GM23338 (cell line): ENCODE data around the gene SSTR5. TPM values are rescaled to one million over a fixed set of nuclear protein-coding genes. Genes with fewer than 3 reads are reported as not detected.
"Not testable (repeated sequence)": the region's sequence is repeated elsewhere in the genome, so short reads cannot be mapped to it uniquely, and the experiment has no call there.

ENCODE experiments used
- ATAC-seq: fragments of 200-7000 bp; cut with Tn5 transposase; 3 replicates; pipeline ENCODE4 v1.9.1; 2020
- DNase-seq: peaks from one replicate; pipeline ENCODE4 v3.0.0-alpha.2; 2015; ENCODE audit warnings: low spot score
- H2AFZ ChIP-seq: fragments of 200-600 bp; sonication (generic); 2 replicates; pipeline ENCODE4 v1.8.0; 2016; ENCODE audit warnings: antibody characterized with exemption, mild to moderate bottlenecking, moderate library complexity
- H3F3A ChIP-seq: fragments of 200-600 bp; sonication (generic); replicated peaks from 2 replicates; pipeline ENCODE4 v1.8.0; 2017; ENCODE audit warnings: antibody characterized with exemption, mixed run types, low read depth
- H3K27ac ChIP-seq: fragments of 200-600 bp; sonication (generic); 2 replicates; pipeline ENCODE4 v1.6.1; 2016; ENCODE audit warnings: low read depth
- H3K27me3 ChIP-seq: fragments of 200-600 bp; sonication (generic); 2 replicates; pipeline ENCODE4 v1.8.0; 2016; ENCODE audit warnings: mild to moderate bottlenecking, mixed run types, moderate library complexity; ENCODE audit not compliant: insufficient read depth
- H3K36me3 ChIP-seq: fragments of 200-600 bp; sonication (generic); 2 replicates; pipeline ENCODE4 v1.8.0; 2016; ENCODE audit warnings: mild to moderate bottlenecking; ENCODE audit not compliant: insufficient read depth
- H3K4me1 ChIP-seq: fragments of 200-600 bp; sonication (generic); 2 replicates; pipeline ENCODE4 v1.8.0; 2016; ENCODE audit warnings: mild to moderate bottlenecking, moderate library complexity; ENCODE audit not compliant: insufficient read depth
- H3K4me2 ChIP-seq: fragments of 200-600 bp; sonication (generic); 2 replicates; pipeline ENCODE4 v1.7.1; 2017; ENCODE audit warnings: mixed run types
- H3K4me3 ChIP-seq: fragments of 200-600 bp; sonication (generic); 2 replicates; pipeline ENCODE4 v1.6.1; 2016; ENCODE audit warnings: mixed run types
- H3K79me2 ChIP-seq: fragments of 200-600 bp; sonication (generic); replicated peaks from 2 replicates; pipeline ENCODE4 v1.8.0; 2017; ENCODE audit warnings: mild to moderate bottlenecking; ENCODE audit not compliant: insufficient read depth
- H3K9me2 ChIP-seq: fragments of 200-600 bp; sonication (generic); 2 replicates; pipeline ENCODE4 v1.8.0; 2017; ENCODE audit not compliant: insufficient read depth
- H4K20me1 ChIP-seq: fragments of 200-600 bp; sonication (generic); replicated peaks from 2 replicates; pipeline ENCODE4 v1.8.0; 2017; ENCODE audit warnings: mild to moderate bottlenecking; ENCODE audit not compliant: insufficient read depth
- H3K27ac Mint-ChIP-seq: 2 replicates; pipeline ENCODE4 v1.8.0; 2020; ENCODE audit warnings: inconsistent platforms, mild to moderate bottlenecking, moderate library complexity, mixed read lengths
- H3K27me3 Mint-ChIP-seq: 3 replicates; pipeline ENCODE4 v1.8.0; 2022; ENCODE audit warnings: low read depth, mild to moderate bottlenecking, moderate library complexity, mixed read lengths, inconsistent platforms; ENCODE audit not compliant: insufficient read depth, poor library complexity
- H3K36me3 Mint-ChIP-seq: 3 replicates; pipeline ENCODE4 v1.8.0; 2021; ENCODE audit warnings: low read depth, mild to moderate bottlenecking, inconsistent platforms, moderate library complexity, mixed read lengths
- H3K4me1 Mint-ChIP-seq: 3 replicates; pipeline ENCODE4 v1.8.0; 2020; ENCODE audit warnings: mild to moderate bottlenecking, inconsistent platforms, mixed read lengths
- H3K4me3 Mint-ChIP-seq: 3 replicates; pipeline ENCODE4 v1.8.0; 2021; ENCODE audit warnings: moderate library complexity, mild to moderate bottlenecking, inconsistent platforms, mixed read lengths
- H3K9me3 Mint-ChIP-seq: 3 replicates; pipeline ENCODE4 v1.8.0; 2020; ENCODE audit warnings: moderate library complexity, mild to moderate bottlenecking, inconsistent platforms, mixed read lengths
- CREB1 ChIP-seq: fragments of 250-450 bp; sonication (Bioruptor Pico); IDR thresholded peaks from 2 replicates; pipeline ENCODE4 v1.5.0; 2020; ENCODE audit warnings: low read depth, mild to moderate bottlenecking, moderate library complexity
- POLR2AphosphoS5 ChIP-seq: IDR thresholded peaks from 2 replicates; pipeline ENCODE4 v1.6.1; 2016; ENCODE audit warnings: antibody characterized with exemption, low read depth
- ZNF114 ChIP-seq: fragments of 250-450 bp; sonication (Bioruptor Pico); IDR thresholded peaks from 2 replicates; pipeline ENCODE4 v1.5.0; 2020; ENCODE audit warnings: mild to moderate bottlenecking, moderate library complexity
- ZNF331 ChIP-seq: fragments of 250-450 bp; sonication (Bioruptor Pico); IDR thresholded peaks from 2 replicates; pipeline ENCODE4 v1.5.0; 2020; ENCODE audit warnings: low read depth, mild to moderate bottlenecking, moderate library complexity
- polyA plus RNA-seq: library from polyadenylated mRNA; unstranded; fragments of >200 nt; fragmentation: Nextera tagmentation; extraction: Ambion mirVana; gene quantifications from 2 replicates; pipeline ENCODE4 v1.2.1, GENCODE V29; 2016
- total RNA-seq: library from RNA; depleted of rRNA; stranded (reverse); fragments of >200 nt; shearing (Covaris generic); gene quantifications from 2 replicates; pipeline ENCODE4 v1.2.3, GENCODE V29; 2014
- TF ChIP-seq, protein P1 (sequence below), 2 experiments: fragments of 200-600 bp in 1 of 2; sonication (generic) in 1 of 2; conservative IDR thresholded peaks; 2 replicates each; pipeline versions ENCODE4 v1.5.1 to v1.6.1; 2016 to 2017; ENCODE audit warnings: antibody characterized with exemption in 2 of 2, low read depth in 2 of 2, mild to moderate bottlenecking in 2 of 2, moderate library complexity in 1 of 2
- TF ChIP-seq, protein P2 (sequence below): IDR thresholded peaks from one replicate; pipeline ENCODE4 v1.6.1; 2018; ENCODE audit warnings: antibody characterized with exemption; ENCODE audit not compliant: unreplicated experiment

Gene SSTR5
- total and polyA plus RNA-seq, 2 experiments from 2014 or later = 0.60 to 1.0 TPM

DNA sequence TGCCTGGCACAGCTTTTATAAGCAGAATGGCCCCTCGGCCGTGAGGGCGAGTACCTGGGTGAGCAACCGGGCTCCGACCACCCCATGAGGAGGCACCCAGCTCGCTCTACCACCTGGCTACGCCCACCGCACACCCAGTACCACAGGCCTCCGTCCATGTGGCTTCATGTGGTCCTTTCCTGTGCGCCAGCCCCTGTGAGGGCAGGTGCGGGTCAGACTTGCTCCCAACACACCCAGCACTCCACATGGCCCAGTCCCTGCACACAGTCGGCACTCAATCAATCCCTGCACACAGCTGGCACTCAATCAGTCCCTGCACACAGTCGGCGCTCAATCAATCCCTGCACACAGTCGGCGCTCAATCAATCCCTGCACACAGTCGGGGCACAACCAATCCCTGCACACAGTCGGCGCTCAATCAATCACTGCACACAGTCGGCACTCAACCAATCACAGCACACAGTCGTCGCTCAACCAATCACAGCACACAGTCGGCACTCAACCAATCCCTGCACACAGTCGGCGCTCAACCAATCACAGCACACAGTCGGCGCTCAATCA lies 19.5 kb downstream of the SSTR5 start:
- ATAC-seq (no peak), DNase-seq (no peak)
- Histone ChIP-seq H3K27me3 (no peaks in the 10 kb centered on the region), H3K9me2 (no peaks in the 10 kb centered on the region), H3K36me3 (no peaks in the 10 kb centered on the region), H3F3A (no peaks in the 10 kb centered on the region), H4K20me1 (no peaks in the 10 kb centered on the region), H3K4me1 (no peaks in the 10 kb centered on the region), H3K4me3 (no peak overlapping the region), H3K79me2 (no peaks in the 10 kb centered on the region), H3K27ac (no peak overlapping the region), H3K4me2 (no peak overlapping the region), H2AFZ (no peak overlapping the region)
- H3K9me3 Mint-ChIP-seq = peaks cover 7% of the 10 kb centered on the region
- TF ChIP-seq, protein P1, sequence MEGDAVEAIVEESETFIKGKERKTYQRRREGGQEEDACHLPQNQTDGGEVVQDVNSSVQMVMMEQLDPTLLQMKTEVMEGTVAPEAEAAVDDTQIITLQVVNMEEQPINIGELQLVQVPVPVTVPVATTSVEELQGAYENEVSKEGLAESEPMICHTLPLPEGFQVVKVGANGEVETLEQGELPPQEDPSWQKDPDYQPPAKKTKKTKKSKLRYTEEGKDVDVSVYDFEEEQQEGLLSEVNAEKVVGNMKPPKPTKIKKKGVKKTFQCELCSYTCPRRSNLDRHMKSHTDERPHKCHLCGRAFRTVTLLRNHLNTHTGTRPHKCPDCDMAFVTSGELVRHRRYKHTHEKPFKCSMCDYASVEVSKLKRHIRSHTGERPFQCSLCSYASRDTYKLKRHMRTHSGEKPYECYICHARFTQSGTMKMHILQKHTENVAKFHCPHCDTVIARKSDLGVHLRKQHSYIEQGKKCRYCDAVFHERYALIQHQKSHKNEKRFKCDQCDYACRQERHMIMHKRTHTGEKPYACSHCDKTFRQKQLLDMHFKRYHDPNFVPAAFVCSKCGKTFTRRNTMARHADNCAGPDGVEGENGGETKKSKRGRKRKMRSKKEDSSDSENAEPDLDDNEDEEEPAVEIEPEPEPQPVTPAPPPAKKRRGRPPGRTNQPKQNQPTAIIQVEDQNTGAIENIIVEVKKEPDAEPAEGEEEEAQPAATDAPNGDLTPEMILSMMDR (conservative IDR thresholded peaks at IDR 0.05; ENCODE audit: low read depth in 2 of 2) = no peak
- TF ChIP-seq ZNF114 (CRISPR knock-in tag) (no peak), POLR2AphosphoS5 (no peak), CREB1 (no peak), ZNF331 (CRISPR knock-in tag) (no peak)
- TF ChIP-seq, protein P2, sequence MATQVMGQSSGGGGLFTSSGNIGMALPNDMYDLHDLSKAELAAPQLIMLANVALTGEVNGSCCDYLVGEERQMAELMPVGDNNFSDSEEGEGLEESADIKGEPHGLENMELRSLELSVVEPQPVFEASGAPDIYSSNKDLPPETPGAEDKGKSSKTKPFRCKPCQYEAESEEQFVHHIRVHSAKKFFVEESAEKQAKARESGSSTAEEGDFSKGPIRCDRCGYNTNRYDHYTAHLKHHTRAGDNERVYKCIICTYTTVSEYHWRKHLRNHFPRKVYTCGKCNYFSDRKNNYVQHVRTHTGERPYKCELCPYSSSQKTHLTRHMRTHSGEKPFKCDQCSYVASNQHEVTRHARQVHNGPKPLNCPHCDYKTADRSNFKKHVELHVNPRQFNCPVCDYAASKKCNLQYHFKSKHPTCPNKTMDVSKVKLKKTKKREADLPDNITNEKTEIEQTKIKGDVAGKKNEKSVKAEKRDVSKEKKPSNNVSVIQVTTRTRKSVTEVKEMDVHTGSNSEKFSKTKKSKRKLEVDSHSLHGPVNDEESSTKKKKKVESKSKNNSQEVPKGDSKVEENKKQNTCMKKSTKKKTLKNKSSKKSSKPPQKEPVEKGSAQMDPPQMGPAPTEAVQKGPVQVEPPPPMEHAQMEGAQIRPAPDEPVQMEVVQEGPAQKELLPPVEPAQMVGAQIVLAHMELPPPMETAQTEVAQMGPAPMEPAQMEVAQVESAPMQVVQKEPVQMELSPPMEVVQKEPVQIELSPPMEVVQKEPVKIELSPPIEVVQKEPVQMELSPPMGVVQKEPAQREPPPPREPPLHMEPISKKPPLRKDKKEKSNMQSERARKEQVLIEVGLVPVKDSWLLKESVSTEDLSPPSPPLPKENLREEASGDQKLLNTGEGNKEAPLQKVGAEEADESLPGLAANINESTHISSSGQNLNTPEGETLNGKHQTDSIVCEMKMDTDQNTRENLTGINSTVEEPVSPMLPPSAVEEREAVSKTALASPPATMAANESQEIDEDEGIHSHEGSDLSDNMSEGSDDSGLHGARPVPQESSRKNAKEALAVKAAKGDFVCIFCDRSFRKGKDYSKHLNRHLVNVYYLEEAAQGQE = no peak
- H3K27me3 Mint-ChIP-seq = peaks cover 12% of the 10 kb centered on the region
- H3K4me1 Mint-ChIP-seq = no peaks in the 10 kb centered on the region
- peaks cover 4% of the 10 kb centered on the region; the same call in 2 of the 3 replicates for H3K36me3 Mint-ChIP-seq
- H3K4me3 Mint-ChIP-seq = no peak overlapping the region; the same call in 2 of the 3 replicates
- no peak overlapping the region for H3K27ac Mint-ChIP-seq

DNA sequence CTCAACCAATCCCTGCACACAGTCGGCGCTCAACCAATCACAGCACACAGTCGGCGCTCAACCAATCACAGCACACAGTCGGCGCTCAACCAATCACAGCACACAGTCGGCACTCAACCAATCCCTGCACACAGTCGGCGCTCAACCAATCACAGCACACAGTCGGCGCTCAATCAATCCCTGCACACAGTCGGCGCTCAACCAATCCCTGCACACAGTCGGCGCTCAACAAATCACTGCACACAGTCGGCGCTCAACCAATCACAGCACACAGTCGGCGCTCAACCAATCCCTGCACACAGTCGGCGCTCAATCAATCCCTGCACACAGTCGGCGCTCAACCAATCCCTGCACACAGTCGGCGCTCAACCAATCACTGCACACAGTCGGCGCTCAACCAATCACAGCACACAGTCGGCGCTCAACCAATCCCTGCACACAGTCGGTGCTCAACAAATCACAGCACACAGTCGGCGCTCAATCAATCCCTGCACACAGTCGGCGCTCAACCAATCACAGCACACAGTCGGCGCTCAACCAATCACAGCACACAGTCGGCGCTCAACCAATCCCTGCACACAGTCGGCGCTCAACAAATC lies 20.2 kb downstream of the SSTR5 start:
- not testable (repeated sequence) for H3F3A ChIP-seq, H3K9me3 Mint-ChIP-seq, H3K36me3 Mint-ChIP-seq, H3K27ac Mint-ChIP-seq, H3K4me1 ChIP-seq, H3K27ac ChIP-seq, H3K4me1 Mint-ChIP-seq, H4K20me1 ChIP-seq, H3K79me2 ChIP-seq, H3K27me3 ChIP-seq, DNase-seq, H3K36me3 ChIP-seq, ATAC-seq, H2AFZ ChIP-seq, H3K4me3 Mint-ChIP-seq, H3K9me2 ChIP-seq, H3K4me2 ChIP-seq, H3K4me3 ChIP-seq
- H3K27me3 Mint-ChIP-seq = peaks cover 12% of the 10 kb centered on the region
